ENCODE results near the gene DHRS4L2.
"Not testable (repeated sequence)": the region's sequence is repeated elsewhere in the genome, so short reads cannot be mapped to it uniquely, and the experiment has no call there.

Gene DHRS4L2

DNA sequence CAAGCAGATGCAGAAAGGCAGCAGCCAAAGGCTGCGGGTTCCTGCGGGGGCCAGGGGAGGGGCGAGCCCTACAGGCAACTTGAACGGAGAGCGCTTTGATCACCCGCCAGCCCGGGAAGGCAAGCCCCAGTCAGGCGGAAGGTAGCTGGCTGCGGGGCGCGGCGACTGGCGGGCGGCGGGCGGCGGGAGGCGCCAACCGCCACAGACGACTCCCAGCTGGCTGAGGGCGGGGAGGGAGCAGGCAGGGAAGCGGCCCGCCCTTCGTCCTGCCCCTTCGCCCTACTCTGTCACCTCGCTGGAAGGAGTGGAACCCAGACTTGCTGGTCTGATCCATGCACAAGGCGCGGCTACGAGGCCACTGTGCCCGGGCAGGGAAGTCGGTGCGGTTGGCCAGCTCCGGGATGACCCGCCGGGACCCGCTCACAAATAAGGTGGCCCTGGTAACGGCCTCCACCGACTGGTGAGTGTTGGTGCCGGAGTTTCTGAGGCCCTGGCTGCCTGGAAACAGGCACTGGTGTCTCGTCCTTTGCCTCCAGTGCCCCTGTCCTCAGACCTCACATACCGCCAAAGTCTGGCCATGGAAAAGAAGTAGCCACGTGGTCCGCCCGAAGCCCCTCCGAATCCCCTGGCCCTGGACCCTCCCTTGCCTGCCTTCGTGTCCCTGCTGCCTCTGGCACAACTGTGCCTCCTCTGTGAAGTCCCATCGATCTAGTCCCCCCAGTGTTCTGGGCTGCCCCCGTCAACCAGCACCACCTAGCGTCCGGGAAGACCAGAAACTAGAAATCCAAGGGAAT, 47.6 kb downstream of the DHRS4L2 start:
- peak overlapping the region; percentile 69 for H3K4me3 ChIP-seq (ENCODE audit: low read length)
- peak; percentile 71 for DNase-seq (ENCODE audit: low read depth)
- TF ChIP-seq, protein P1, sequence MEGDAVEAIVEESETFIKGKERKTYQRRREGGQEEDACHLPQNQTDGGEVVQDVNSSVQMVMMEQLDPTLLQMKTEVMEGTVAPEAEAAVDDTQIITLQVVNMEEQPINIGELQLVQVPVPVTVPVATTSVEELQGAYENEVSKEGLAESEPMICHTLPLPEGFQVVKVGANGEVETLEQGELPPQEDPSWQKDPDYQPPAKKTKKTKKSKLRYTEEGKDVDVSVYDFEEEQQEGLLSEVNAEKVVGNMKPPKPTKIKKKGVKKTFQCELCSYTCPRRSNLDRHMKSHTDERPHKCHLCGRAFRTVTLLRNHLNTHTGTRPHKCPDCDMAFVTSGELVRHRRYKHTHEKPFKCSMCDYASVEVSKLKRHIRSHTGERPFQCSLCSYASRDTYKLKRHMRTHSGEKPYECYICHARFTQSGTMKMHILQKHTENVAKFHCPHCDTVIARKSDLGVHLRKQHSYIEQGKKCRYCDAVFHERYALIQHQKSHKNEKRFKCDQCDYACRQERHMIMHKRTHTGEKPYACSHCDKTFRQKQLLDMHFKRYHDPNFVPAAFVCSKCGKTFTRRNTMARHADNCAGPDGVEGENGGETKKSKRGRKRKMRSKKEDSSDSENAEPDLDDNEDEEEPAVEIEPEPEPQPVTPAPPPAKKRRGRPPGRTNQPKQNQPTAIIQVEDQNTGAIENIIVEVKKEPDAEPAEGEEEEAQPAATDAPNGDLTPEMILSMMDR (conservative IDR thresholded peaks at IDR 0.05; ENCODE audit: low read length): peak; percentile 78

DNA sequence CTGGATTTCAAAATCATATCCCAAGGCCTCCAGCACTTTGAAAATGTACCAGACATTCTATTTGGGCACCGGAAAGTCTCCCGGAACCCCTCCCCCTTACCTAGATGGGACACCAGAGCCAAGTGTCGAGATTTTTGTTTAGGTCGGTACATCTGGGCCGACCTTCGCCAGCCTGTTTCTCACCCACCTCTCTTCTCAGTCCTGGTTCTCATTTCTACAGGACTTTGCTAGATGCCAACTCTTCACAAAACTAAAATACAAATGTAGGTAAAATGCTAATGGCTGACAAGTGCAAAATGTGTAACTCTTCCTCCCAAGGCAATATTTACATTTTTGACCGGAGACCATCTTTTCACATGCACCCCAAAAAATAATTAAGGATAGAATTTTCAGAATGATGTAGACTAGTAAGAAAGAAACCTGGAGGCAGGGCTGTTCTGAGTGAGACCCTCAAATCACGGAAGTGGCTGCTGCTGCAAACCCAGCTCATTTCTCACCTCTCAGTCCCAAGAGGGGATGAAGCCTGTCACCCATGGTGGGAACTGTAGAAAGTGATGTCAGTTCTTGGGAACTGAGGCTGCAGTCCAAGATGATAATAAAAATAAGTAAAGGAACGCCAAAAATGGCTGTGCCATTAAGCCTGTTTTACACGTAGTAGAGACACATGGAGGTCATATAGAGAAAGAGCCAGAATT, 48.4 kb downstream of the DHRS4L2 start:
- peak overlapping the region; percentile 69 for H3K4me3 ChIP-seq (ENCODE audit: low read length)
- DNase-seq (ENCODE audit: low read depth): not testable (repeated sequence)

DNA sequence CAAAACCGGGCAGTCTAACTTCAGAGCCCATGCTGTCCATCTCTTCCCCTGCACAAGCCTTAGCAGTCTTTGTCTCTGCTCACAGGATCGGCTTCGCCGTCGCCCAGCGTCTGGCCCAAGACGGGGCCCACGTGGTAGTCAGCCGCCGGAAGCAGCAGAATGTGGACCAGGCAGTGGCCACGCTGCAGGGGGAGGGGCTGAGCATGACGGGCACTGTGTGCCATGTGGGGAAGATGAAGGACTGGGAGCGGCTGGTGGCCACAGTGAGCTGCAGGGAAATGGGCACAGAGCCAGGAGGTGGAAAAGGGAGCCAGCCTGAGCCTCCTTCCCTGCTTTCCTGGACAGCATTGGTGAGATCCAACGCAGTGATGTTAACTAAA, 48.9 kb downstream of the DHRS4L2 start:
- TF ChIP-seq, protein P1 (conservative IDR thresholded peaks at IDR 0.05; ENCODE audit: low read length): no peak
- no peak overlapping the region for H3K4me3 ChIP-seq (ENCODE audit: low read length)
- no peak for DNase-seq (ENCODE audit: low read depth)

DNA sequence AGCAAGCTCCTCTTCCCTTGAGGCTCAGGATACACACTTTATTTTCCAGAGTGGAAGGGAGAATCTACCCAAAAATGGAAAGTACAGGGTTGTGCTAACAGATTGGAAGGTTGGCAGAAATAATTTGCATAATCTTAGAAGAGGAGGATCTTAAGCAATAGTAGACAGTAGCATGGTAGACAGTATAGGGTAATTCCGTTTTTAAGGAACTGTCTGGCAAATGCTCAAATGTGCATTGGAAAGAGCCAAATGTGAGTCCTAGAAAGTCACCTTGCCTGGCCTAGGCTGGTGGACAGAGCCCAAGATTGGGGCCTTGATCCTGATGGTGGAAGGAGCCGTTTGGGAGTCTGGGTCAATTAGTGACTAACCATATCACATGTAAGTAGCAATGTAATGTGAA, 50.0 kb downstream of the DHRS4L2 start:
- no peak for DNase-seq (ENCODE audit: low read depth)

DNA sequence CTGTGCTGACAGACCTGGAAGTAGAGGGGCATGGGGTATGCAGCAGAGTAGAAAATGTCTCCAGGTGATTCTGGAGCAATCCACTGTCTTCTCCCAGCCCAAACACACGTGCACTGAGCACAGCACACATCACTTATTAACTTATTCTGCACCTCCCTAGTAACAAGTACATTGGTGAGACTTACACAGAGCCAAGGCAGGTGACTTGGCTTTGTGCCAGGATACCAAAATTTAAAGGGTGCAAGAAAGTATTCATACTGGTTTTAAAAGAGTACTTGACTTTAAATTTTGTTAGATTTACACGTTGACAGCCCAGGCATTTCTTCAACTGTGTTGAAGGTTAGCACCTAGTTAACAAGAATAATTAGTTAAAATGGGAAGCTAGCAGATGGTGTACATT, 52.0 kb downstream of the DHRS4L2 start:
- TF ChIP-seq, protein P1 (conservative IDR thresholded peaks at IDR 0.05; ENCODE audit: low read length): no peak
- no peak overlapping the region for H3K4me3 ChIP-seq (ENCODE audit: low read length)
- DNase-seq (ENCODE audit: low read depth): no peak

More for the DNA sequence above, 50.0 kb downstream of the DHRS4L2 start:
- TF ChIP-seq, protein P1 (conservative IDR thresholded peaks at IDR 0.05; ENCODE audit: low read length): no peak
- H3K4me3 ChIP-seq (ENCODE audit: low read length): no peak overlapping the region

DNA sequence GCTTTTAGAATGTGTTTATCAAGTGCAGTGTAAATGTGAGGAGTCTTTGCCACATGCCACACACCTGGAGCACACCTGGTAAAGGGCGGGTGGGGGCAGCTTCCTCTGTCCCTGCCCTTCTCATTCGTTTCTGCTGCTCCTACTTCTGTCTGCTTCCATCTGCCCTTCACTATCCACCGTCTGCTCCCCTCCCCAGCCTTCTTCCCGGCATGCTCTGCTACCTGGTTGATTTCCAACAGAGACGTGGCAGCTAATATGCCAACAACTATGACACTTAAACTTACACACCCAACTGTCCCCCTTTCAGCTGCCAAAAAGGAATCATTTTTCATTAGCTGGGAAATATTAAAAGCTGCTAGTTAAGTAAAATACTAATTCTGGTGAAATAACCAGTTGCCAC, 54.0 kb downstream of the DHRS4L2 start:
- no peak overlapping the region for H3K4me3 ChIP-seq (ENCODE audit: low read length)
- TF ChIP-seq, protein P1 (conservative IDR thresholded peaks at IDR 0.05; ENCODE audit: low read length): no peak
- DNase-seq (ENCODE audit: low read depth): no peak

DNA sequence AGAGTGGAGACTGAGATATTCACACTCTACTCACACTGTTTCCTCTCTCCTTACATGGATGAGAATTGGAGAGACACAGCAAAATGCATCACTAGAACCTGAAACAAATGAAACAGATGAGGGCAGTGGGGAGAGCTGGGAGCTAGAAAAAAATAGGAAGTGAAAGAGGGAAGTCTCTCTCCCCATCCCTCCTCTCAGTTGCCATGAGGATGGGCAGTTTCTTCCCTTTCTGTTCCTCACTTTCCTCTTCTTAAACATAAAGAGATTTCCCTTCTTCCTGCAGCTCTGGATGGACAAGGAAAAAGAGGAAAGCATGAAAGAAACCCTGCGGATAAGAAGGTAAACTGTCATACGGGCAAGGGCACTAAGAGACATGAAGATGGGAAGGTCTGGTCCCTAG, 60.3 kb downstream of the DHRS4L2 start:
- DNase-seq (ENCODE audit: low read depth): not testable (repeated sequence)

DNA sequence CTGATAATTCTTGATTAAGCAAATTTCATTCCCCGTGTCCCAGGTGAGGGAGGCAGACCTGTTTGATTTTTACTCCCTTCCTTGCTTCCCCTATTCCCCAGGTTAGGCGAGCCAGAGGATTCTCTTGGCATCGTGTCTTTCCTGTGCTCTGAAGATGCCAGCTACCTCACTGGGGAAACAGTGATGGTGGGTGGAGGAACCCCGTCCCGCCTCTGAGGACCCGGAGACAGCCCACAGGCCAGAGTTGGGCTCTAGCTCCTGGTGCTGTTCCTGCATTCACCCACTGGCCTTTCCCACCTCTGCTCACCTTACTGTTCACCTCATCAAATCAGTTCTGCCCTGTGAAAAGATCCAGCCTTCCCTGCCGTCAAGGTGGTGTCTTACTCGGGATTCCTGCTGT, 62.0 kb downstream of the DHRS4L2 start:
- H3K4me3 ChIP-seq (ENCODE audit: low read length); DNase-seq (ENCODE audit: low read depth): not testable (repeated sequence)

More for the DNA sequence above, 60.3 kb downstream of the DHRS4L2 start:
- H3K4me3 ChIP-seq (ENCODE audit: low read length): not testable (repeated sequence)

Data from AG10803 (cell line).